GM10248 (cell line): ENCODE results near the gene CPM.

ENCODE experiments used
- CTCF ChIA-PET: fragments of 300-600 bp; sonication (Branson Sonifier 250); formaldehyde crosslinking; extraction: SDS; loops from one replicate; lab custom pipeline; 2021; ENCODE audit warnings: antibody characterized with exemption; lab: Yijun Ruan, JAX
- POLR2A ChIA-PET: fragments of 350-650 bp; sonication (Branson Sonifier 250); formaldehyde crosslinking; extraction: SDS; loops from one replicate; lab custom pipeline; 2020; ENCODE audit warnings: antibody characterized with exemption; lab: Yijun Ruan, JAX
- DNase-seq: peaks from one replicate; pipeline ENCODE4 v3.0.0; 2012; ENCODE audit errors: extremely low spot score
- CTCF ChIP-seq: IDR thresholded peaks from 2 replicates; pipeline ENCODE4 v1.5.1; 2012; ENCODE audit warnings: mild to moderate bottlenecking, low read depth; ENCODE audit errors: extremely low read depth, missing control alignments, control extremely low read depth

Gene CPM

GRCh38 chr12:68963856-68964745, 31.1 kb upstream of the CPM start:
- CTCF ChIA-PET: no interaction called here
- POLR2A ChIA-PET: no interaction called here
- TF ChIP-seq CTCF: no peak
- no peak for DNase-seq

GRCh38 chr12:68962877-68963855, 30.2 kb upstream of the CPM start:
- no peak for TF ChIP-seq CTCF
- no peak for DNase-seq
- ChIA-PET POLR2A (no interaction called here), CTCF (no interaction called here)

- DNase-seq: no peak
- TF ChIP-seq CTCF: no peak
- POLR2A ChIA-PET: no interaction called here
- CTCF ChIA-PET: interaction anchor here (1.2 to 1.6 kb wide), 2 partner anchors 23 to 737 kb away, joined by 3 to 4 read pairs; no protein-coding TSS in a partner anchor
These were observed 27.0 kb upstream of the CPM start for GRCh38 chr12:68959891-68960464.

- DNase-seq: no peak
- CTCF ChIA-PET: interaction anchor here (1.0 to 1.6 kb wide), 3 partner anchors 9 to 736 kb away, joined by 3 to 4 read pairs (median 3); no protein-coding TSS in a partner anchor
- TF ChIP-seq CTCF: no peak
- POLR2A ChIA-PET: no interaction called here
These were observed 26.3 kb upstream of the CPM start for GRCh38 chr12:68959143-68959858.

- TF ChIP-seq CTCF: no peak
- POLR2A ChIA-PET: no interaction called here
- CTCF ChIA-PET: interaction anchor here (1.0 kb wide), 1 partner anchor 10 kb away, joined by 3 read pairs; no protein-coding TSS in a partner anchor
- DNase-seq: peak; percentile 65
These were observed 25.4 kb upstream of the CPM start for GRCh38 chr12:68958322-68958721.
